ENCODE data around the gene UBE2E2.

DNA sequence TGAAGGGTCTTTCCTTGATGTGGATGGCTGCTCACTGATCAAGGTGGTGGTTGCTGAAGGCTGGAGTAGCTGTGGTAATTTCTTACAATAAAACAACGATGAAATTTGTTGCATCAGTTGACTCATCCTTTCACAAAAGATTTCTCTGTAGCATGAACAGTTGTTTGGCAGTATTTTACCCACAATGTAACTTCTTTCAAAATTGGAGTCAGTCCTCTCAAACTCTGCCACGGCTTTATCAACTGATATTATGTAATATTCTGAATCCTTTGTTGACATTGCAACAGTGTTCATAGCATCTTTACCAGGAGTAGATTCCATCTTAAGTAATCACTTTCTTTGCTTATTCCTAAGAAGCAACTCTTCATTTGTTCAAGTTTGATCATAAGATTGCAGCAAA is 252.6 kb downstream of the UBE2E2 start:
- TF ChIP-seq CTCF (IDR thresholded peaks at IDR 0.05; ENCODE audit: borderline replicate concordance, extremely low read depth, low read length, poor library complexity, severe bottlenecking) = no peak
- no peak for TF ChIP-seq EZH2 (IDR thresholded peaks at IDR 0.05; ENCODE audit: borderline replicate concordance, low read depth, low read length, severe bottlenecking)
